ENCODE results near the gene PSMD2. TPM values are rescaled to one million over a fixed set of nuclear protein-coding genes. Genes with fewer than 3 reads are reported as not detected.

Gene PSMD2
- polyA plus RNA-seq, 1 donor from 2014 or later = 319 TPM

DNA sequence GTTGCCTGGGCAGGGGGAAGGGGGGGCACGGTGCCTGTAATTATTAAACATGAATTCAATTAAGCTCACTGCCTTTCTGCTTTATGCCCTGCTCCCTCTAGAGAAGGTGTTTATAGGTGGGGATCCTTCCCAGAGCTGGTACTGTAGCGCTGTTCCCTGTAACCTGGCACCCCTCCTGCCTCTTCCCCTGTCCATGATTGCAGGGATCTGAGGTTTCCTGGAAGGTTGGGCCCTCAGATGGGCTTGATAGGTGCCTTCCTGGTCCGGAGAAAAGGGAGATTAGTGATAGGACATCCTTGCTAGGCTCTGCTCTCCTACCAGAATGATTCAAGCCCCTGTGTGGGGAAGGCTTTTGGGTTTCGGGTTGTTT, 36.2 kb downstream of the PSMD2 start:
- peaks cover 26% of the 10 kb centered on the region for H3K79me2 ChIP-seq (replicated peaks; ENCODE audit: insufficient read depth, low read length)

DNA sequence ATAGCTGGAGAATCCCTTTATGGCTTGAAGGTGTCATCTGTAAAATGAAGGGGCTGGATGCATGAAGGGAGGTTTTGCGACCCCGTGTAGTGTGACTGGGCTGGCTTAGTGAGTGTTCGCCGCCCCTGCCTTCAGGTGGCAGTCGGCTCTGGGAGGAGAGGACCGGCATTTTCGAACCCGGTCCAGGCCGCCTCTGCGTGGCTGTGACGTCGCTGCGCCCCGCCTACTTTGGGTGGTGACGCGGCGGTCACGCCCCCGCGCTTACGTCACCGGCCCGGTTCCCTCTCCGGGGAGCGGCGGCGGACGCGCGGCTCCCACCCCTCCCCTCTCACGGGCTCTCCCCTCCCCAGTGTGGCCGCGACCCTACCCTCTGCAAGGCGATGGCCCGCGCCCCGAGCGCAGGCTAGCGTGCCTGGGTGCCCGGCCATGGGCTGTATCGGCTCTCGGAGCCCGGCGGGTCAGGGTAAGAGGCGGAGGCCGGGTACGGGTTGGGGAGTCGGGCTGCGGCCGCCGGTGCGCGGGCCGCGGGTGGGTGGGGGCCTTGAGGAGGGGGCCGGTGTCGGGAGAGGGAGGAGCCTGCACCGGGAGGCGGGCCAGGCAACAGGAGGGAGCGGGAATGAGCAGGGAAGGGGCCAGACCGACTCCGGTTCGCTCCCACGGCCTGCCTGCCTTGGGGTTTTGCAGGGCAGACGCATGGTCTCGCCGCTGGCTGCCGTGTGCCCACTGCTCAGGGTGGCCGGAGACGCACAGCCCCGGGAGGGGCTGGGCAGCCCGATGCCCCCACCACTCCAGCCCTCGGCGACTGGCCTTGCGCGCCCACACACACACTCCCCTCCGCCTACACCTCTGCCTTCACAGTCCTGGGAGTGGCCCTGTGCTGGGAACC, 36.9 kb downstream of the PSMD2 start:
- Histone ChIP-seq H3K9me3 (ENCODE audit: low read length) (no peaks in the 10 kb centered on the region), H3K9me2 (ENCODE audit: insufficient read depth, low read length) (no peaks in the 10 kb centered on the region), H3K4me2 (ENCODE audit: low read length) (peak overlapping the region; percentile 94), H3F3A (ENCODE audit: insufficient read depth, low read length, poor library complexity, severe bottlenecking) (peaks cover 10% of the 10 kb centered on the region), H3K79me2 (replicated peaks; ENCODE audit: insufficient read depth, low read length) (peaks cover 31% of the 10 kb centered on the region), H3K27me3 (ENCODE audit: insufficient read depth, low read depth, low read length) (no peaks in the 10 kb centered on the region), H3K27ac (ENCODE audit: low read length) (peak overlapping the region; percentile 99), H3K9ac (ENCODE audit: low read length) (peak overlapping the region; percentile 98), H2AFZ (ENCODE audit: low read depth, low read length) (peak overlapping the region; percentile 60), H3K4me3 (ENCODE audit: low read length) (peak overlapping the region; percentile 95), H4K20me1 (ENCODE audit: insufficient read depth) (no peaks in the 10 kb centered on the region), H3K36me3 (ENCODE audit: insufficient read depth, low read length) (no peaks in the 10 kb centered on the region)
- TF ChIP-seq EZH2 (IDR thresholded peaks at IDR 0.05; ENCODE audit: borderline replicate concordance, insufficient read depth, low read length, poor library complexity, severe bottlenecking) (no peak), EP300 (conservative IDR thresholded peaks at IDR 0.05; ENCODE audit: poor library complexity, severe bottlenecking) (peak; percentile 50), TAF1 (IDR thresholded peaks at IDR 0.05; ENCODE audit: low read depth) (peak; percentile 50), POLR2AphosphoS5 (IDR thresholded peaks at IDR 0.05) (peak; percentile 92), SMC3 (conservative IDR thresholded peaks at IDR 0.05; ENCODE audit: poor library complexity) (peak; percentile 27), REST (IDR thresholded peaks at IDR 0.05; ENCODE audit: borderline replicate concordance) (peak; percentile 13), MXI1 (conservative IDR thresholded peaks at IDR 0.05; ENCODE audit: poor library complexity, severe bottlenecking) (peak; percentile 33), RAD21 (conservative IDR thresholded peaks at IDR 0.05) (peak; percentile 34)
- TF ChIP-seq, protein P1, sequence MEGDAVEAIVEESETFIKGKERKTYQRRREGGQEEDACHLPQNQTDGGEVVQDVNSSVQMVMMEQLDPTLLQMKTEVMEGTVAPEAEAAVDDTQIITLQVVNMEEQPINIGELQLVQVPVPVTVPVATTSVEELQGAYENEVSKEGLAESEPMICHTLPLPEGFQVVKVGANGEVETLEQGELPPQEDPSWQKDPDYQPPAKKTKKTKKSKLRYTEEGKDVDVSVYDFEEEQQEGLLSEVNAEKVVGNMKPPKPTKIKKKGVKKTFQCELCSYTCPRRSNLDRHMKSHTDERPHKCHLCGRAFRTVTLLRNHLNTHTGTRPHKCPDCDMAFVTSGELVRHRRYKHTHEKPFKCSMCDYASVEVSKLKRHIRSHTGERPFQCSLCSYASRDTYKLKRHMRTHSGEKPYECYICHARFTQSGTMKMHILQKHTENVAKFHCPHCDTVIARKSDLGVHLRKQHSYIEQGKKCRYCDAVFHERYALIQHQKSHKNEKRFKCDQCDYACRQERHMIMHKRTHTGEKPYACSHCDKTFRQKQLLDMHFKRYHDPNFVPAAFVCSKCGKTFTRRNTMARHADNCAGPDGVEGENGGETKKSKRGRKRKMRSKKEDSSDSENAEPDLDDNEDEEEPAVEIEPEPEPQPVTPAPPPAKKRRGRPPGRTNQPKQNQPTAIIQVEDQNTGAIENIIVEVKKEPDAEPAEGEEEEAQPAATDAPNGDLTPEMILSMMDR (IDR thresholded peaks at IDR 0.05; ENCODE audit: poor library complexity, severe bottlenecking) = peak; percentile 53

More for the DNA sequence above, 36.2 kb downstream of the PSMD2 start:
- Histone ChIP-seq H3K9ac (ENCODE audit: low read length) (peak overlapping the region; percentile 98), H4K20me1 (ENCODE audit: insufficient read depth) (no peaks in the 10 kb centered on the region), H3K4me3 (ENCODE audit: low read length) (peak overlapping the region; percentile 95), H3K4me2 (ENCODE audit: low read length) (peak overlapping the region; percentile 60), H3F3A (ENCODE audit: insufficient read depth, low read length, poor library complexity, severe bottlenecking) (peaks cover 10% of the 10 kb centered on the region), H3K9me2 (ENCODE audit: insufficient read depth, low read length) (no peaks in the 10 kb centered on the region), H3K27me3 (ENCODE audit: insufficient read depth, low read depth, low read length) (no peaks in the 10 kb centered on the region), H3K9me3 (ENCODE audit: low read length) (no peaks in the 10 kb centered on the region), H3K36me3 (ENCODE audit: insufficient read depth, low read length) (no peaks in the 10 kb centered on the region), H3K27ac (ENCODE audit: low read length) (peak overlapping the region; percentile 99), H2AFZ (ENCODE audit: low read depth, low read length) (peak overlapping the region; percentile 45)
- TF ChIP-seq REST (IDR thresholded peaks at IDR 0.05; ENCODE audit: borderline replicate concordance) (no peak), EP300 (conservative IDR thresholded peaks at IDR 0.05; ENCODE audit: poor library complexity, severe bottlenecking) (no peak), SMC3 (conservative IDR thresholded peaks at IDR 0.05; ENCODE audit: poor library complexity) (no peak), TAF1 (IDR thresholded peaks at IDR 0.05; ENCODE audit: low read depth) (no peak), POLR2AphosphoS5 (IDR thresholded peaks at IDR 0.05) (no peak), RAD21 (conservative IDR thresholded peaks at IDR 0.05) (no peak), EZH2 (IDR thresholded peaks at IDR 0.05; ENCODE audit: borderline replicate concordance, insufficient read depth, low read length, poor library complexity, severe bottlenecking) (no peak), MXI1 (conservative IDR thresholded peaks at IDR 0.05; ENCODE audit: poor library complexity, severe bottlenecking) (no peak)

Measured in neural cell (in vitro differentiated cells).